ENCODE results near the gene TANGO6. TPM values are rescaled to one million over a fixed set of nuclear protein-coding genes. Genes with fewer than 3 reads are reported as not detected.

The TANGO6 gene
- total RNA-seq, 1 experiment from 2014 or later, result 18.0 TPM

- H3K4me1 ChIP-seq (ENCODE audit: insufficient read depth, low read length, poor library complexity, severe bottlenecking), result peaks cover 23% of the 10 kb centered on the region
- no peaks in the 10 kb centered on the region for H3K27me3 ChIP-seq (replicated peaks; ENCODE audit: insufficient read depth, low read depth, low read length, poor library complexity)
- CTCF ChIA-PET, result no interaction called here
- H3K27ac ChIP-seq (ENCODE audit: low read depth, low read length, poor library complexity, severe bottlenecking), result peak overlapping the region; percentile 62
- H3K4me3 ChIP-seq (ENCODE audit: low read depth, low read length, poor library complexity, severe bottlenecking), result no peak overlapping the region
- POLR2A ChIA-PET (ENCODE audit: low non-redundant PET), result no interaction called here
- no peak for TF ChIP-seq EZH2 (IDR thresholded peaks at IDR 0.05; ENCODE audit: borderline replicate concordance, low read depth, low read length, poor library complexity, severe bottlenecking)
- no peak for TF ChIP-seq CTCF (conservative IDR thresholded peaks at IDR 0.05; ENCODE audit: low read depth, low read length)
- H3K36me3 ChIP-seq (ENCODE audit: insufficient read depth, low read length, poor library complexity, severe bottlenecking), result no peaks in the 10 kb centered on the region
- DNase-seq (ENCODE audit: low spot score), result no peak
- intact Hi-C loops (cut with micrococcal nuclease; ENCODE audit: unreplicated experiment), result no loop called here
- no peaks in the 10 kb centered on the region for H3K9me3 ChIP-seq (ENCODE audit: low read depth, low read length, poor library complexity, severe bottlenecking)
- BruUV-seq (replicated peaks), result no TSS peak
These were observed 220.9 kb downstream of the TANGO6 start for GRCh38 chr16:69064124-69064763.

- CTCF ChIA-PET, result no interaction called here
- intact Hi-C loops (cut with micrococcal nuclease; ENCODE audit: unreplicated experiment), result no loop called here
- POLR2A ChIA-PET (ENCODE audit: low non-redundant PET), result no interaction called here
- no peak for TF ChIP-seq EZH2 (IDR thresholded peaks at IDR 0.05; ENCODE audit: borderline replicate concordance, low read depth, low read length, poor library complexity, severe bottlenecking)
- no peak for TF ChIP-seq CTCF (conservative IDR thresholded peaks at IDR 0.05; ENCODE audit: low read depth, low read length)
- Histone ChIP-seq H3K4me3 (ENCODE audit: low read depth, low read length, poor library complexity, severe bottlenecking) (no peak overlapping the region), H3K27ac (ENCODE audit: low read depth, low read length, poor library complexity, severe bottlenecking) (peak overlapping the region; percentile 62), H3K36me3 (ENCODE audit: insufficient read depth, low read length, poor library complexity, severe bottlenecking) (no peaks in the 10 kb centered on the region), H3K9me3 (ENCODE audit: low read depth, low read length, poor library complexity, severe bottlenecking) (no peaks in the 10 kb centered on the region), H3K27me3 (replicated peaks; ENCODE audit: insufficient read depth, low read depth, low read length, poor library complexity) (no peaks in the 10 kb centered on the region), H3K4me1 (ENCODE audit: insufficient read depth, low read length, poor library complexity, severe bottlenecking) (peaks cover 23% of the 10 kb centered on the region)
- BruUV-seq (replicated peaks), result no TSS peak
- peak; percentile 94 for DNase-seq (ENCODE audit: low spot score)
These were observed 221.5 kb downstream of the TANGO6 start for GRCh38 chr16:69064764-69065313.

GRCh38 chr16:69069504-69069903 lies 226.2 kb downstream of the TANGO6 start:
- Histone ChIP-seq H3K27me3 (replicated peaks; ENCODE audit: insufficient read depth, low read depth, low read length, poor library complexity) (no peaks in the 10 kb centered on the region), H3K4me1 (ENCODE audit: insufficient read depth, low read length, poor library complexity, severe bottlenecking) (peaks cover 30% of the 10 kb centered on the region), H3K9me3 (ENCODE audit: low read depth, low read length, poor library complexity, severe bottlenecking) (no peaks in the 10 kb centered on the region), H3K4me3 (ENCODE audit: low read depth, low read length, poor library complexity, severe bottlenecking) (no peak overlapping the region), H3K27ac (ENCODE audit: low read depth, low read length, poor library complexity, severe bottlenecking) (no peak overlapping the region), H3K36me3 (ENCODE audit: insufficient read depth, low read length, poor library complexity, severe bottlenecking) (no peaks in the 10 kb centered on the region)
- TF ChIP-seq CTCF (conservative IDR thresholded peaks at IDR 0.05; ENCODE audit: low read depth, low read length) (no peak), EZH2 (IDR thresholded peaks at IDR 0.05; ENCODE audit: borderline replicate concordance, low read depth, low read length, poor library complexity, severe bottlenecking) (no peak)
- ChIA-PET POLR2A (ENCODE audit: low non-redundant PET) (no interaction called here), CTCF (no interaction called here)
- intact Hi-C loops (cut with micrococcal nuclease; ENCODE audit: unreplicated experiment), result no loop called here
- BruUV-seq (replicated peaks), result no TSS peak
- DNase-seq (ENCODE audit: low spot score), result no peak
